Fibroblast of skin of back (primary cell): ENCODE data around the gene VIPR2.
"Not testable (repeated sequence)": the region's sequence is repeated elsewhere in the genome, so short reads cannot be mapped to it uniquely, and the experiment has no call there.

Experiments
- DNase-seq: peaks from one replicate; pipeline ENCODE4 v3.0.0-alpha.2; 2013

Gene VIPR2

DNA sequence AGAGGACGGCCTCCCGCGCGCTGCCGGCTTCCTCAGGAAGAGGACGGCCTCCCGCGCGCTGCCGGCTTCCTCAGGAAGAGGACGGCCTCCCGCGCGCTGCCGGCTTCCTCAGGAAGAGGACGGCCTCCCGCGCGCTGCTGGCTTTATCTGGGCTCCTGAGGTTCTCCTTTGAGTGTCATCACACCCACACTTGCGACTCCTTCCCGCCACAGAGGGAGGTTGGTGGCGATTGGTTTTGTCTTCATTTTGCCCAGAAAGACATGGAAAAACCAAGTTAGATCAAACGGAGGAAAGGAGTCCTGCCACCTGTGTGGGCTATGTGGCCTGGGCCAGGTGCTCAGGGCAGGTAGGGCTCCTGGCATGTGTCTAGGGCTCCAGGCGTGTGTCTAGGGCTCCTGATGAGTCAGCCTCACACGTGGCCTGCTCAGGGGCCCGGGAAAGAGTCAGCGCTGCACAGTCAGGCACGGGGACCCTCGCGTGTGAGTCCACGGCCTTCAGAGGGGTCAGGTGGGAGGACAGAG, 138.0 kb downstream of the VIPR2 start:
- no peak for DNase-seq

- not testable (repeated sequence) for DNase-seq
These were observed 138.6 kb downstream of the VIPR2 start for GRCh38 chr7:159006022-159006609.

DNA sequence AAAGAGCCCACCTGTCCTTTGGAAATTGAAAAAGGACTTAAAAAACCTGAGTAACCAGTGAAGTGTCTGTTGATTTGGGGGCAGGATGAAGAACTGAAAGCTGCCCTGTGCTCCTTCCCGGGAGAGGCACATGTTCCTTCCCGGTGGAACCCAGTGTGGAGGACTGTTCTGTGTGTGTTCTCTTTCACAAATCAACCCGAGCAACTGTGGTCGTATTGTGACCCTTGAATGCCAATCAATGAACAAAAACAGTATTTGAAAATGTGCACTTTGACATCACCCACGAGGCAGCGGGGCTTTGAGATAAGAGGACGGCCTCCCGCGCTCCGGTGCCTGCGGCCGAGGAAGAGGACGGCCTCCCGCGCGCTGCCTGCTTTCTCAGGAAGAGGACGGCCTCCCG, 139.0 kb downstream of the VIPR2 start:
- no peak for DNase-seq

DNA sequence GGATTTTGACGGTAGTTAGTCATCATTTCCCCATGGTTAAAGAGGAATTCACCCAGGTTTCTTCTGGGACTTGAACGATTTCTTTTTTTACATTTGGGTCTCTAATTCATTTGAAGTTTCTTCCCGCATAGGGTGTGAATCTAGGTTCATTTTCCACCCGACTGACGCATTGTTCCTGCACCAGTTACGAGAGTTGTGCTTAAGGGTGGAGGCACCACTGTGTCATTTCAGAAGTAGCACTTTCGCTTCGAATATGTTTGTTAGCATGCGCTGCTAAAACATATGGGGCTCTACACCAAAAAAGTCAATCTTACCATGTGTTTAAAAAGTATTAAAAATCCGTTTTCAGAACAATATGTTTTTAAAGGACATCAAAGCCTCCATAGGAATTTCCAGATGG, 140.3 kb downstream of the VIPR2 start:
- DNase-seq, result no peak

- DNase-seq, result no peak
These were observed 142.9 kb downstream of the VIPR2 start for GRCh38 chr7:159001811-159002210.

- no peak for DNase-seq
These were observed 143.7 kb downstream of the VIPR2 start for GRCh38 chr7:159000859-159001435.

DNA sequence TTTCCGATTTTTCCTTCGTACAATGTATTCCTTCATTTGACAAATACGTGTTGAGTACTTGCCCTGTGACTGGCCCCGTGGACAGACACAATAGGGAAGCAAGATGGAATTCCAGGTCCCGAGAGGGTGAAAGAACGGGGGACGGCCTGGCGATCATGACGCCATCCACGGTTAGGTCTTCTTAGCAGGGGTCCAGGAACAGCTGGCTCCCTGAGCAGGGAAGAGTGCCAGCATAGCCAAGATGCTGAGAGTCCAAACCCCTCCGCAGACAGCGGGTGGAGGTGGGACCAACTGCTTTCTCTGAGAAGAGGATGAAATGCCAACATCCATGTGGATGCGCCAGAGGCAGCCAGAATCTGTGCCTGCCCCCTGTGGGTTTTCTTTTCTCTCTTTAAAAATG, 144.6 kb downstream of the VIPR2 start:
- no peak for DNase-seq

DNA sequence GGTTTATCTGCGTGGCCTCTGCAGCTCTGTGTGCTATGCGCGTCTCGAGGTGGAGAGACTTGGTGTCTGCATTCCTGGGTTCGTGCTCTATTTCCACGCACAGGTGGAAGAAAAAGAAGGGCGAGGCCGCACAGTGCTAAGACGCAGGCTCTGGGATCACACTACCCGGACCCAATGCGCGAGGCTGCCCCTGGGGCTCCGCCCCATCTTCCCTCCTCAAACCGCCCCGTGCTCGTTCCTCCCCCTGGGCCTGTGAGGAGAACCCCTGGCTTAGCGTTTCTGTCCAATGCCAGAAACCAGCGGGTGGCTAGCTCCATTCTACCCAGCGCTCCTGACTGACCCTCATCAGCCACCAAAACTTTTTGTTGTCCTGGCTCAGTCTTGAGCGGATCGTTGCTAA, 145.2 kb downstream of the VIPR2 start:
- DNase-seq, result no peak

DNA sequence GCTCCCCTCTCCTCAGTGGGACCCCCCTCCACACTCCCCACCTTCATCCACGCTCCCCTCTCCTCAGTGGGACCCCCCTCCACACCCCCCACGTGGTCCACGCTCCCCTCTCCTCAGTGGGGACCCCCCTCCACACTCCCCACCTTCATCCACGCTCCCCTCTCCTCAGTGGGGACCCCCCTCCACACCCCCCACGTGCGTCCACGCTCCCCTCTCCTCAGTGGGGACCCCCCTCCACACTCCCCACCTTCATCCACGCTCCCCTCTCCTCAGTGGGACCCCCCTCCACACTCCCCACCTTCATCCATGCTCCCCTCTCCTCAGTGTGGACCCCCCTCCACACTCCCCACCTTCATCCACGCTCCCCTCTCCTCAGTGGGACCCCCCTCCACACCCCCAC, 146.4 kb downstream of the VIPR2 start:
- DNase-seq, result not testable (repeated sequence)

DNA sequence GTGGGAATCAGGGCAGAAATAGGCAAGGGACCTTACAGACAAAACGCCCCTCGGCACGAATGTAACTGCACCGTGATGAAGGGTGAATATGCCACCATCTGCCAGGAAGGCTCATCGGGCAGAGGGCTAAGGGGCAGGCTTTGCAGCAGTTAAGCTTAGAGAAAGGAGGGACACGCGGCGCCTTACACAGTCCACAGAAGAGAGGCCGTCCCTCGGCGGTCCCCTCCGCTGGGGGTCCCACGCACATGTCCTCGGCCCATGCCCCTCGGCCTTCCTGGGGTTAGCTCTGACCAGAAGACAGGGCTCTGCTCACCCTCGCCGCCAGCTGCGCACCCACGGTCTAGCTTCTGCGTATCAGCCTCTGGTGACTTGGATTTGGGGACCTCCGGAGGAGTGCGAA, 147.2 kb downstream of the VIPR2 start:
- DNase-seq, result no peak

- no peak for DNase-seq
These were observed 147.6 kb downstream of the VIPR2 start for GRCh38 chr7:158997110-158997453.

DNA sequence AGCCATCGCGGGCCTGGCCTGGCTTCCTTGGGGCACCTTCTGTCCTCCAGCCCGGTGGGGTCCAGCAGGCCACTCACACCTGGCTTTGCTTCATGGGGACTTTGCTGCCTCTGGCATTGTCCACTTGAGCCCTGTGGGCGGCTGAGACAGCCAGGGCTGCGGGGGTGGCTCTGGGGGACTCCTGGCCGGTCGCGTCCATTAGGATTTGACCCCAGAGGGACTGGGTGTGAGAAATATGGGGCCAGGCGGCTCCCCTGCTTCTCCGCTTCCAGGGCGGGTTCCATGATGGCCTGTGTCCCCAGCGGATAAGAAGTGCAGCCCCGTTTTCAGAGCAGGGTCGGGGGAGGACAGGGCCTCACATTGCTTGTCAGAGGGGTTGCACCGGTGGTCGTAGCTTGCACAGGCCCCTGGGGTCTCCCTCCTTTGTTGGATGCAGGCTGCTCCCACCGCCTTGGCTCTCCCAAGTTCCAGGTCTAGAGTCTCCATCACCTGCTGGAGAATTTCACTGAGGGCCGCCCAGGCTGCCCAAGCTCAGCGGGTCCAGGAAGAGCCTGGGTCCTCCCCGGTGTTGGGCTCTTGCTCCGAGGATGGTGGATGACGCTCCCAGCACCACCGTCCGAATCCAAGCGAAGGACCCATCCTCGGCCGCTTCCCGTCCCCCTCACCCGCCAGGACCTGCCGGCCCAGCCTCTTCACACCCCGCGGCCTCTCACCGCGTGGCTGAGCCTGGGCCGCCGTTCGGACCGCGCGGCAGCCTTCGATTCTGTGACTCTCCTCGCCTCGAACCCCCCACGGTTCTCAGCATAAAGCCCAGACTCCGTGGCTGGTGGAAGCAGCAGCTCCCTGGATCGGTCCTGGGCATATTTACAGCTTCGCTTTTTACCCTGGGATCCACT, 148.2 kb downstream of the VIPR2 start:
- no peak for DNase-seq

- no peak for DNase-seq
These were observed 149.2 kb downstream of the VIPR2 start for GRCh38 chr7:158995514-158995913.

- DNase-seq, result no peak
These were observed 150.0 kb downstream of the VIPR2 start for GRCh38 chr7:158994687-158995086.

DNA sequence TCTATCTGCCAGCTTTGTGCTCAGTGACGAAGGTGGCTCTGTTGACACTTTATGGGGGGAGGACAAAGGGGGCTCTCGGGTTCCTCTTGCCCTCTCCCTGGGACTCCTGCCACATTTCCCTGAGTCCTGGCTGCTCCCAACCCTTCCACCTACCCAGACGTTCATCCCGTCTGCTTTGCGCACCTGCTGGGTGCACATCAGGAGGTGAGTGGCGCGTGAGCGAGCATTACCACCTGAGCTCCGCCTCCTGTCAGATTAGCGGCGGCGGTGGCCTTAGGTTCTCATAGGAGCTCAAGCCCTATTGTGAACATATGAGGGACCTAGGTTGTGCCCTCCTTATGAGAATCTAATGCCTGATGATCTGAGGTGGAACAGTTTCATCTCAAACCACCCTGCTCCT, 151.1 kb downstream of the VIPR2 start:
- no peak for DNase-seq

- no peak for DNase-seq
These were observed 151.9 kb downstream of the VIPR2 start for GRCh38 chr7:158992759-158993158.

GRCh38 chr7:158991824-158992621, 152.6 kb downstream of the VIPR2 start:
- no peak for DNase-seq

DNA sequence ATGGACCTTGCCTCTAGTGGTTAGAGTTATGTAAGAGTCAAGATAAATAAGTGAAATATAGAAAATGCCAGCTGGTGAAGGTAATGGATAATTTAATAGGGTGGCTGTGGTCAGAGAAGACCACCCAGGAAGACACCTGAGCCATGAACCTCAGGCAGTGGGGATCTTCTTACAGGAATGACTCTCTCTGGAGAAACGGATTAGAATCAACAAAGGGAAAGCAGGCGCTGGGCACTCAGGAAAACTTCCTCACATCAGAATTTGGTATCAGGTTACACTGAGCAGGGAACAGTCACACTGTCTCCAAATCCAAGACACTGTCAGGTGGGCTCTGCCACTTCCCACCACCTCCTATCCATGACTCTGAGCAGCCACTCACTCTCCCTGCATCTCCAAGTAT, 155.7 kb downstream of the VIPR2 start:
- no peak for DNase-seq

DNA sequence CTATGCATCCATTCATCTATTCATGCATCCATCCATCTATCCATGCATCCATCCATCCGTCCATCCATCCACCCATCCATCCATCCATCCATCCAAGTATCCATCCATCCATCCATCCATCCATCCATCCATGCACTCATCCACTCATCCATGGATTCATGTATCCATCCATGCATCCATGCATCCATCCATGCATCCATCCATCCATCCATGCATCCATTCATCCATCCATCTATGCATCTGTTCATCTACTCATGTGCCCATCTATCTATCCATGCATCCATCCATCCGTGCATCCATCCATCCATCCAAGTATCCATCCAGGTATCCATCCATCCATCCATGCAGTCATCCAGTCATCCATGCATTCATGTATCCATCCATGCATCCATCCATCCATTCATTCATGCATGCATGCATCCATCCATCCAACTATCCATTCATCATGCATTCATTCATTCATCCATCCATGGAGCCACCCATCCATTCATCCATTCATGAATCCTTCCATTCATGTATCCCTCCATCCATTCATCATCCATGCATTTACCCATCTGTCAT, 156.3 kb downstream of the VIPR2 start:
- DNase-seq, result no peak

GRCh38 chr7:158987691-158988090, 157.0 kb downstream of the VIPR2 start:
- no peak for DNase-seq

DNA sequence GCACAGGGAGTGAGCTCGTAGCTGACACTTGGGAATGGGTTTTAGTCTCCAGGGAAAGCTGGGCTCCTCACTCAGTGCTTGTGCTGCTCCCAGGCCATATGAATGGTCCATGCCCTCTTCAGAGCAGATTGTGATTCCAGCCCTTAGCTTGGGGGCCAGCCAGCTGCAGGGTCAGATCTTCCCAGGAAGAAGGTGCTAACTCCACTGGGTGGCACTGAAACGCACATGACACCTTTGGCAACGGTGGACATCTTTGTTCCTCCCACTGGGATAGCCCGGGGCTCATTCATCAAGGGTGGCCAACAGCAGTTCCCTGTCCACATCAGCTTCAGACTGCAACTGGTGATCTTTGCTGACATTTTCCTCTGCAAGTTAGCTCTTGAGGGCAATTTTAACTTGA, 159.1 kb downstream of the VIPR2 start:
- no peak for DNase-seq

DNA sequence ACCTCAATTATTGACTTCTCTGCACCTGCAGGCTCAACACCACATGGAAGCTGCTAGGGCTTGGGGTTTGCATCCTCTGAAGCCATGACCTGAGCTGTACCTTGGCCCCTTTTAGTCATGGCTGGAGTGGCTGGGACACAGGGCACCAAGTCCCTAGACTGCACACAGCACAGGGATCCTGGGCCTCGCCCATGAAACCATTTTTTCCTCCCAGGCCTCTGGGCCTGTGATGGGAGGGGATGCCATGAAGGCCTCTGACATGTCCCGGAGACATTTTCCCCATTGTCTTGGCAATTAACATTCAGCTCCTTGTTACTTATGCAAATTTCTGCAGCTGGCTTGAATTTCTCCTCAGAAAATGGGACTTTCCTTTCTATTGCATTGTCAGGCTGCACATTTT, 160.7 kb downstream of the VIPR2 start:
- not testable (repeated sequence) for DNase-seq

GRCh38 chr7:158982080-158982479, 162.6 kb downstream of the VIPR2 start:
- DNase-seq, result not testable (repeated sequence)
